Caco-2 (cell line): ENCODE data around the gene WARS2. TPM values are rescaled to one million over a fixed set of nuclear protein-coding genes. Genes with fewer than 3 reads are reported as not detected.

Source experiments
- BruUV-seq: library from RNA; stranded (reverse); fragments of 400-500 nt; replicated peaks from 2 replicates; lab custom pipeline; 2021; lab: Mats Ljungman, UMichigan
- CTCF ChIA-PET: fragments of 300-600 bp; sonication (Branson Sonifier 250); formaldehyde crosslinking; loops from one replicate; lab custom pipeline; 2022; ENCODE audit warnings: antibody characterized with exemption; lab: Charles Lee
- POLR2A ChIA-PET: fragments of 300-600 bp; sonication (Branson Sonifier 250); formaldehyde crosslinking; loops from one replicate; lab custom pipeline; 2022; ENCODE audit warnings: antibody characterized with exemption; lab: Charles Lee
- DNase-seq, 2 experiments: peaks; one replicate each; pipeline versions ENCODE4 v3.0.0 to v3.0.0-alpha.2; 2020 to 2022
- H3K27me3 ChIP-seq: replicated peaks from 2 replicates; pipeline ENCODE4 v1.6.0; 2011; ENCODE audit warnings: low read length; ENCODE audit not compliant: control insufficient read depth, insufficient read depth
- H3K36me3 ChIP-seq: 2 replicates; pipeline ENCODE4 v1.5.1; 2011; ENCODE audit warnings: low read length; ENCODE audit not compliant: control insufficient read depth, insufficient read depth
- H3K4me1 ChIP-seq: fragments of 250-450 bp; sonication (Bioruptor Pico); 2 replicates; pipeline ENCODE4 v1.5.1; 2020; ENCODE audit warnings: mild to moderate bottlenecking
- H3K4me3 ChIP-seq: 2 replicates; pipeline ENCODE4 v1.5.1; 2011; ENCODE audit warnings: low read depth, mild to moderate bottlenecking, control low read depth, low read length
- H3K9me3 ChIP-seq: fragments of 250-450 bp; sonication (Bioruptor Pico); 2 replicates; pipeline ENCODE4 v1.5.1; 2020; ENCODE audit warnings: mild to moderate bottlenecking, moderate library complexity
- H3K27ac Mint-ChIP-seq: one replicate; pipeline ENCODE4 v1.8.0; 2022; ENCODE audit warnings: mixed read lengths; ENCODE audit not compliant: unreplicated experiment
- H3K27me3 Mint-ChIP-seq: one replicate; pipeline ENCODE4 v1.8.0; 2022; ENCODE audit warnings: mixed read lengths; ENCODE audit not compliant: insufficient read depth, unreplicated experiment
- H3K36me3 Mint-ChIP-seq: one replicate; pipeline ENCODE4 v1.8.0; 2022; ENCODE audit warnings: mild to moderate bottlenecking, mixed read lengths; ENCODE audit not compliant: insufficient read depth, unreplicated experiment
- H3K4me1 Mint-ChIP-seq: one replicate; pipeline ENCODE4 v1.8.0; 2022; ENCODE audit warnings: low read depth, mixed read lengths; ENCODE audit not compliant: unreplicated experiment
- H3K4me3 Mint-ChIP-seq: one replicate; pipeline ENCODE4 v1.8.0; 2022; ENCODE audit warnings: mild to moderate bottlenecking, moderate library complexity, mixed read lengths; ENCODE audit not compliant: unreplicated experiment
- H3K9me3 Mint-ChIP-seq: one replicate; pipeline ENCODE4 v1.8.0; 2022; ENCODE audit warnings: mixed read lengths; ENCODE audit not compliant: unreplicated experiment
- intact Hi-C: fragments of 100-400 bp; cut with micrococcal nuclease; formaldehyde crosslinking; loops from one replicate; pipeline ENCODE4 v1.10.0; 2022; ENCODE audit not compliant: unreplicated experiment
- total RNA-seq: library from RNA; stranded (reverse); gene quantifications from 2 replicates; pipeline ENCODE4 v1.2.3, GENCODE V29; 2022
- TF ChIP-seq, protein P1 (sequence below), 2 experiments: fragments of 200-600 bp in 1 of 2; IDR thresholded peaks; 1 replicate in 1 of 2; 2 replicates in 1 of 2; pipeline versions ENCODE4 v1.5.1 to v1.8.0; 2011 to 2022; ENCODE audit warnings: antibody characterized with exemption in 1 of 2, control low read depth in 1 of 2, inconsistent platforms in 1 of 2, low read depth in 1 of 2, low read length in 1 of 2, mild to moderate bottlenecking in 1 of 2, moderate library complexity in 1 of 2; ENCODE audit not compliant: insufficient read depth in 1 of 2, severe bottlenecking in 1 of 2, unreplicated experiment in 1 of 2

The WARS2 gene
- total RNA-seq, 1 experiment from 2014 or later, result 11.9 TPM

DNA sequence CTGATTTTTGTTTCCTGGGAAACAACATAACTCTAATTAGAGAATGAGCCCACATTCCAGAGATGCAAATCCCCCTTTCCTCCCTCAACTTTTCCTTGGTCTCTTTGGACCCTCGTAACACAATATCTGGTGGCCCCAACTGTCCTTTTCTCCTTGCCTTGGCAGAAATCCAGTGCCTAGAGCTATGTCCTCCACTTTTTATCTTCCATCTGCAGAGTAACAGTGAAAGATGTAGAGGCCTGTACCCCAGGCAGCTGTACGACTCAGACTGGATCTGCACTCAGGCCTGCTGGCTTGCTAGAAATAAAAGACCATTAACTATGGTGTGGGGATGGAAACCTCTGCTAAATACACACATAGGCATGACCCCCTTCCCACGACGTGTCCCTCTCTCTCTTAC is 72.0 kb downstream of the WARS2 start:
- Mint-ChIP-seq H3K9me3 (no peaks in the 10 kb centered on the region), H3K36me3 (no peaks in the 10 kb centered on the region), H3K27ac (no peak overlapping the region), H3K4me3 (no peak overlapping the region), H3K27me3 (no peaks in the 10 kb centered on the region), H3K4me1 (no peaks in the 10 kb centered on the region)
- Histone ChIP-seq H3K4me3 (no peak overlapping the region), H3K9me3 (no peaks in the 10 kb centered on the region), H3K27me3 (no peaks in the 10 kb centered on the region), H3K36me3 (no peaks in the 10 kb centered on the region), H3K4me1 (no peaks in the 10 kb centered on the region)
- TF ChIP-seq, protein P1, sequence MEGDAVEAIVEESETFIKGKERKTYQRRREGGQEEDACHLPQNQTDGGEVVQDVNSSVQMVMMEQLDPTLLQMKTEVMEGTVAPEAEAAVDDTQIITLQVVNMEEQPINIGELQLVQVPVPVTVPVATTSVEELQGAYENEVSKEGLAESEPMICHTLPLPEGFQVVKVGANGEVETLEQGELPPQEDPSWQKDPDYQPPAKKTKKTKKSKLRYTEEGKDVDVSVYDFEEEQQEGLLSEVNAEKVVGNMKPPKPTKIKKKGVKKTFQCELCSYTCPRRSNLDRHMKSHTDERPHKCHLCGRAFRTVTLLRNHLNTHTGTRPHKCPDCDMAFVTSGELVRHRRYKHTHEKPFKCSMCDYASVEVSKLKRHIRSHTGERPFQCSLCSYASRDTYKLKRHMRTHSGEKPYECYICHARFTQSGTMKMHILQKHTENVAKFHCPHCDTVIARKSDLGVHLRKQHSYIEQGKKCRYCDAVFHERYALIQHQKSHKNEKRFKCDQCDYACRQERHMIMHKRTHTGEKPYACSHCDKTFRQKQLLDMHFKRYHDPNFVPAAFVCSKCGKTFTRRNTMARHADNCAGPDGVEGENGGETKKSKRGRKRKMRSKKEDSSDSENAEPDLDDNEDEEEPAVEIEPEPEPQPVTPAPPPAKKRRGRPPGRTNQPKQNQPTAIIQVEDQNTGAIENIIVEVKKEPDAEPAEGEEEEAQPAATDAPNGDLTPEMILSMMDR (IDR thresholded peaks at IDR 0.05; ENCODE audit: insufficient read depth in 1 of 2, low read depth in 1 of 2, low read length in 1 of 2, severe bottlenecking in 1 of 2, unreplicated experiment in 1 of 2), result no peak
- POLR2A ChIA-PET, result no interaction called here
- DNase-seq, result no peak
- CTCF ChIA-PET, result no interaction called here
- intact Hi-C loops, result no loop called here
- no TSS peak for BruUV-seq

DNA sequence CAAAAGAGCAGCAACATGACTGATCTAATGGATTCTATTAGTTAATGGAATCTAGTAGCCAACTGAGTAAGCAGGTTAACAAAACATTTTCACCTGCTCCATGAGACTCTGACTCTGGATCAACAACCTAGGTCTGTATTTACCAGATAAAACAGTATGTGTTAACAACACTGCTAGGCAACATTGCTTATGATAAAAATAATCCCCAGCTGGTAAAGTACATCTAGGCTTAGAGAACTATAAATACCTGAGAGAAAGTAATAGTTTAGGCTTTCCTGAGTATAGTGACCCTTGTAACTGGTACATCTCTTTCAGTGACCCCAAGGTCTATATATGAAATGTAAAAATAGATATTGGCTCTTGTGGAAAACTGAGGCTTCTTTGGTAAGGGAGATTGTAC is 78.8 kb downstream of the WARS2 start:
- no peaks in the 10 kb centered on the region for H3K9me3 Mint-ChIP-seq
- CTCF ChIA-PET, result no interaction called here
- Histone ChIP-seq H3K4me3 (no peak overlapping the region), H3K36me3 (no peaks in the 10 kb centered on the region), H3K9me3 (no peaks in the 10 kb centered on the region), H3K4me1 (no peaks in the 10 kb centered on the region), H3K27me3 (no peaks in the 10 kb centered on the region)
- H3K36me3 Mint-ChIP-seq, result no peaks in the 10 kb centered on the region
- no peak for DNase-seq
- POLR2A ChIA-PET, result no interaction called here
- H3K27me3 Mint-ChIP-seq, result no peaks in the 10 kb centered on the region
- H3K27ac Mint-ChIP-seq, result no peak overlapping the region
- no peaks in the 10 kb centered on the region for H3K4me1 Mint-ChIP-seq
- TF ChIP-seq, protein P1 (IDR thresholded peaks at IDR 0.05; ENCODE audit: insufficient read depth in 1 of 2, low read depth in 1 of 2, low read length in 1 of 2, severe bottlenecking in 1 of 2, unreplicated experiment in 1 of 2), result no peak
- BruUV-seq, result no TSS peak
- intact Hi-C loops, result no loop called here
- no peak overlapping the region for H3K4me3 Mint-ChIP-seq

DNA sequence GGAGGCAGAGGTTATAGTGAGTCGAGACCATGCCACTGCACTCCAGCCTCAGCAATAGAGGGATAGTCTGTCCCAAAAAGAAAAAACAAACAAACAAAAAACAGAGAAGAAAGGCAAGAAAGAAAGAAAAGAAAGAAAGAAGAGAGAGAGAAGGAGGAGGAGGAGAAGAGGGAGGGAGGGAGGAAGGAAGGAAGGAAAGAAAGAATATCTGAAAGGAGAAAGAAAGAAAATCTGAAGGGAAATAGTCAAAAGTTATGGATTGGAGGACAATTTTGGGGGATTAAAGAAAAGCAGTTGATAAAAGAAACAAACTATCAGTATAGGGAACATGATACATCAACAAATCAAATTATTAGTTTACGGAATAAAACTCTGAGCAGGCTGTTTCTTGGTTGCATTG is 84.9 kb downstream of the WARS2 start:
- TF ChIP-seq, protein P1 (IDR thresholded peaks at IDR 0.05; ENCODE audit: insufficient read depth in 1 of 2, low read depth in 1 of 2, low read length in 1 of 2, severe bottlenecking in 1 of 2, unreplicated experiment in 1 of 2), result no peak
- no TSS peak for BruUV-seq
- Mint-ChIP-seq H3K9me3 (no peaks in the 10 kb centered on the region), H3K4me1 (no peaks in the 10 kb centered on the region), H3K27me3 (no peaks in the 10 kb centered on the region), H3K27ac (no peak overlapping the region), H3K36me3 (no peaks in the 10 kb centered on the region), H3K4me3 (no peak overlapping the region)
- POLR2A ChIA-PET, result no interaction called here
- intact Hi-C loops, result no loop called here
- Histone ChIP-seq H3K9me3 (no peaks in the 10 kb centered on the region), H3K4me3 (no peak overlapping the region), H3K27me3 (no peaks in the 10 kb centered on the region), H3K4me1 (no peaks in the 10 kb centered on the region), H3K36me3 (no peaks in the 10 kb centered on the region)
- CTCF ChIA-PET, result no interaction called here
- no peak for DNase-seq
